ENCODE data around the gene ZMIZ2.

ZMIZ2 gene

DNA sequence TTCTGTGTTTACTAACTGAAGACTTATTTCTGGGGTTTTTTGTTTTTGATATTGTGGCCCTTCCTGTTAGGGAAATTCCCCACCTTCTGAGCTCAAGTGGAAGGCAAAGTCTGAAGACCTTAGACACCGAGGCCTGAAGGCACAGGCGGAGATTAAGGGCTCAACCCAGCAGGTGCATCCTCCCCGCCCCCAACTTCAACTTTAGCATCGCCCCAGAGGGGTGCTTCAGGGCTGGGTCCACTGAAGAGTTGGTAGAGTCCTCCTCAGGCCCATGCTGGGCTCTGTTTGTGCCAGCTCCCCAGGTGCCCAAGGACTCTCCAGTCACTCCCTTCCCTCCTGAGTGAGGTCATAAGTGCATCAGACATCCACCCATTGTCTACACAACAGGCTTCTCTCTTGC is 38.4 kb downstream of the ZMIZ2 start:
- H3K4me3 ChIP-seq (ENCODE audit: control insufficient read depth, low read depth, low read length), result no peak overlapping the region
- DNase-seq (ENCODE audit: low read depth), result no peak
- TF ChIP-seq, protein P1, sequence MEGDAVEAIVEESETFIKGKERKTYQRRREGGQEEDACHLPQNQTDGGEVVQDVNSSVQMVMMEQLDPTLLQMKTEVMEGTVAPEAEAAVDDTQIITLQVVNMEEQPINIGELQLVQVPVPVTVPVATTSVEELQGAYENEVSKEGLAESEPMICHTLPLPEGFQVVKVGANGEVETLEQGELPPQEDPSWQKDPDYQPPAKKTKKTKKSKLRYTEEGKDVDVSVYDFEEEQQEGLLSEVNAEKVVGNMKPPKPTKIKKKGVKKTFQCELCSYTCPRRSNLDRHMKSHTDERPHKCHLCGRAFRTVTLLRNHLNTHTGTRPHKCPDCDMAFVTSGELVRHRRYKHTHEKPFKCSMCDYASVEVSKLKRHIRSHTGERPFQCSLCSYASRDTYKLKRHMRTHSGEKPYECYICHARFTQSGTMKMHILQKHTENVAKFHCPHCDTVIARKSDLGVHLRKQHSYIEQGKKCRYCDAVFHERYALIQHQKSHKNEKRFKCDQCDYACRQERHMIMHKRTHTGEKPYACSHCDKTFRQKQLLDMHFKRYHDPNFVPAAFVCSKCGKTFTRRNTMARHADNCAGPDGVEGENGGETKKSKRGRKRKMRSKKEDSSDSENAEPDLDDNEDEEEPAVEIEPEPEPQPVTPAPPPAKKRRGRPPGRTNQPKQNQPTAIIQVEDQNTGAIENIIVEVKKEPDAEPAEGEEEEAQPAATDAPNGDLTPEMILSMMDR (IDR thresholded peaks at IDR 0.05; ENCODE audit: control insufficient read depth, insufficient read depth, low read depth, low read length, missing control alignments), result no peak

DNA sequence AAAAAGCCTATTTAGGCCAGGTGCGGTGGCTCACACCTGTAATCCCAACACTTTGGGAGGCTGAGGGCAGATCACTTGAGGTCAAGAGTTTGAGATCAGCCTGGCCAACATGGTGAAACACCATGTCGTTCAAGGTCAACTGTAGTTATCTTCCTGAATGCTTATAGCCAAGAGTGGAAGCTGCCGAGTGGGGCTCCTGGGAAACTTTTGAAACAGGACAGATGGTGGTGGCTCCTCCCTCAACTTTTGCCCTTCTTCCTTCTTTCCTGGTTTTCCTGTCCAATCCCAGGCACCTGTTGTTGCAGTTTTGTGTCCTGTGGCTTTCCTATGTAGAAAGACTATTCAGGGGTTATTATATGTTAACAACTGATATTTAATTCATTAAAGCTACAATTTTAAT is 39.1 kb downstream of the ZMIZ2 start:
- H3K4me3 ChIP-seq (ENCODE audit: control insufficient read depth, low read depth, low read length), result no peak overlapping the region
- no peak for DNase-seq (ENCODE audit: low read depth)
- TF ChIP-seq, protein P1 (IDR thresholded peaks at IDR 0.05; ENCODE audit: control insufficient read depth, insufficient read depth, low read depth, low read length, missing control alignments), result no peak

DNA sequence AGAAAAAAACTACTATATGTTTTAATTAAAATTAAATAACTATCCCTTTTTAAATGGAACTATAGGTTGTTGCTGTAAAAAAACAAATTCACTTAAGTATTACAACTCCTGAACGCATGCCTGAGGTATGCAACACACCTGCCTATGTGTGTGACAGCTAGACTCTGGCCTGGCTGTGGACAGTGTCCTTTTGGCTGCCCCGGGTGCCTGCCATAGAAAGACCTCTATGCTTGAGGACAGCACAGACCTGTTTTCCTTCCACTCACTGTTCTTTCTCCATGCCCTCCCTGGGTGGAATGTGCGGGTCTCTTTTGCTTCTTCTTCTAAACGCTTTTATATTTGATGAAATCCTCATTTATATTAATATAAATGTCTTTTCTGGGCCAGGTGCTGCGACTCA is 41.3 kb downstream of the ZMIZ2 start:
- H3K4me3 ChIP-seq (ENCODE audit: control insufficient read depth, low read depth, low read length), result no peak overlapping the region
- TF ChIP-seq, protein P1 (IDR thresholded peaks at IDR 0.05; ENCODE audit: control insufficient read depth, insufficient read depth, low read depth, low read length, missing control alignments), result no peak
- DNase-seq (ENCODE audit: low read depth), result no peak

DNA sequence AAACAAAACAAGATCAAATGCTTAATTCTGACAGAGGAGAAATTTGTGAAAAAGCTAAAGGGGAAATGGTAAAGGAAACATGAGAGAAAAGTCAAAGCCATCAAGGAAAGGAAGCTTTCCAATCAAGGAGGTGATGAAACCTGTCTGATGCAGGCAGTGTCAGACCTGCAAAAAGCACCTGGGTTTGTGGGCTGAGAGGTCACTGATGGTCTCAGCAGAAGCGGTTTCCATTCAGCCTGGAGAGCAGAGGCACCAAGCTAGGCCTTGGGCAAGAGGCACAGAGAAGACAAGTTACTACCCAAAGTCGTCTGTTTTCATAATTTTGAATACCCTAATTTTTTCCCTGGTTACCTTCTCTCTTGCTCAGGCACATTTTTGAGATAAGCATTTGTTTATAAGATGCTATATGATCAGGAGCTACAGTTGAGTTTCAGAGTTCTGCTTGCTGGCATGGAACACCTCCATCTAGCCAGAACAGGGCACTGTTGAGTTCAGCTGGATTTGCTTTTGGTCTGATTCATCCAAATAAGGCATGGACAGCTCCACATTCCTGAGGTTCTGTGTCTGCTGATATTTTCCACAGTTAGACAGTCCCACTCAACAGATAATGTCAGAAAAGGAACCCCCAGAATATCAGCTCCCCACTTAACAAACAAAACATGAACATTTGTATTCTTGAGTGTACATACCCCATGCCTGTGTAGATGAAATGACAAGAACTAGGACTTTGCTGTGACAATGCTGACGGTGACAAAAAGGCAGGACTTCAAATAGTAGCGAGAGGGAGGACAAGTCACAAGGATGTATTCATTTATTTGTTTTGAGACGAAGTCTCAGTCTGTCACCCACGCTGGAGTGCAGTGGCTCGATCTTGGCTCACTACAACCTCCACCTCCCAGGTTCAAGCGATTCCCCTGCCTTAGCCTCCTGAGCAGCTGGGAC is 42.9 kb downstream of the ZMIZ2 start:
- H3K4me3 ChIP-seq (ENCODE audit: control insufficient read depth, low read depth, low read length), result no peak overlapping the region
- TF ChIP-seq, protein P1 (IDR thresholded peaks at IDR 0.05; ENCODE audit: control insufficient read depth, insufficient read depth, low read depth, low read length, missing control alignments), result peak; percentile 46
- DNase-seq (ENCODE audit: low read depth), result no peak

DNA sequence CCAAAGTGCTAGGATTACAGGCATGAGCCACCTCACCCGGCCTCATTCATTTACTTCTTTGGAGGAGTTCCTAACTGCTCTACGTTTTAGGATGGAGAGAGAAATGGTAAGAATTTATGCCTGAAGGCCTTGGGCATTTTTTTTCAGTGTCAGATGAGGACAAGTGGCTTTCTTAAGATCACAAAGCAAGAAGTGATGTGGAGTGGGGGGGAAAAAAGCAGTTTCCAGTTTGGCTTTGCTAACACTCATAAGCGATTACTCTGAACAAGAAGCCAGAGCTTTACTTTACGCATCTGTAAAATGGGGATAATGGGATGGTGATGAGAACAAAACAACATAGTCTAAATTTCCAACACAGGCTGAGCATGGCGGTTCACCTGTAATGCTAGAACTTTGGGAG is 45.3 kb downstream of the ZMIZ2 start:
- no peak for DNase-seq (ENCODE audit: low read depth)
- H3K4me3 ChIP-seq (ENCODE audit: control insufficient read depth, low read depth, low read length), result no peak overlapping the region
- TF ChIP-seq, protein P1 (IDR thresholded peaks at IDR 0.05; ENCODE audit: control insufficient read depth, insufficient read depth, low read depth, low read length, missing control alignments), result no peak

DNA sequence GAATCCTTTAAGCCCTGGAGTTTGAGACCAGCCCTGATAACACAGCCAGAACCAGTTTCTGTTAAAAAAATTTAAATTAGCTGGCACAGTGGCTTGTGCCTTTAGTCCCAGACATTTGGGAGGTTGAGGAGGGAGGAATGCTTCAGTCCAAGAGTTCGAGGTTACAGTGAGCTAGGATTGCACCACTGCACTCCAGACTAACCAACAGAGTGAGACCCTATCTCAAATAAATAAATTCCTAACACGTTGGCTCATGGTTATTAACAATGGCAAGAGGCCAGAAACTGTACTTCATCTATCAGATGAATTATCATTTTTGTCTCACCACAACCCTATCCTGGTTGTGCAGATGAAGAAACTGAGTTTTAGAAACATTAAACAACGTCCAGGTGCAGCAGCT is 45.7 kb downstream of the ZMIZ2 start:
- TF ChIP-seq, protein P1 (IDR thresholded peaks at IDR 0.05; ENCODE audit: control insufficient read depth, insufficient read depth, low read depth, low read length, missing control alignments), result no peak
- H3K4me3 ChIP-seq (ENCODE audit: control insufficient read depth, low read depth, low read length), result no peak overlapping the region
- DNase-seq (ENCODE audit: low read depth), result no peak
